Lung (tissue), 12 donors: ENCODE measurements around the gene VPS37B. TPM values are rescaled to one million over a fixed set of nuclear protein-coding genes. Genes with fewer than 3 reads are reported as not detected.

Source experiments
- ATAC-seq: fragments of 200-7000 bp; cut with Tn5 transposase; one replicate; pipeline ENCODE4 v1.9.1; 2020; ENCODE audit warnings: moderate number of reproducible peaks; ENCODE audit not compliant: insufficient read depth, low FRiP score
- DNase-seq, 3 donors: peaks; one replicate each; pipeline ENCODE4 v3.0.0-alpha.2; 2013 to 2017
- H3K27ac ChIP-seq, 2 donors: one replicate each; pipeline ENCODE4 v1.5.1; 2013; ENCODE audit warnings: mild to moderate bottlenecking in 2 of 2, moderate library complexity in 2 of 2, control low read depth in 1 of 2, inconsistent platforms in 1 of 2, low read depth in 1 of 2, low read length in 1 of 2
- H3K27me3 ChIP-seq, 3 donors: one replicate each; pipeline ENCODE4 v1.5.1; 2013; ENCODE audit warnings: low read length in 2 of 3; ENCODE audit not compliant: control insufficient read depth in 3 of 3, insufficient read depth in 3 of 3
- H3K36me3 ChIP-seq, 4 donors: one replicate each; pipeline ENCODE4 v1.5.1; 2013; ENCODE audit warnings: low read length in 4 of 4, mild to moderate bottlenecking in 1 of 4, moderate library complexity in 1 of 4; ENCODE audit not compliant: control insufficient read depth in 4 of 4, insufficient read depth in 4 of 4
- H3K4me1 ChIP-seq, 5 donors: one replicate each; pipeline ENCODE4 v1.5.1; 2013; ENCODE audit warnings: low read length in 5 of 5, mild to moderate bottlenecking in 2 of 5, moderate library complexity in 1 of 5; ENCODE audit not compliant: control insufficient read depth in 5 of 5, insufficient read depth in 5 of 5
- H3K4me3 ChIP-seq: one replicate; pipeline ENCODE4 v1.5.1; 2013; ENCODE audit warnings: mild to moderate bottlenecking, control low read depth, moderate library complexity
- H3K9ac ChIP-seq, 2 donors: one replicate each; pipeline ENCODE4 v1.5.1; 2013; ENCODE audit warnings: low read length in 2 of 2, control low read depth in 1 of 2; ENCODE audit not compliant: insufficient read depth in 1 of 2
- H3K9me3 ChIP-seq, 4 donors: one replicate each; pipeline ENCODE4 v1.5.1; 2013; ENCODE audit warnings: low read length in 3 of 4, mild to moderate bottlenecking in 1 of 4, moderate library complexity in 1 of 4; ENCODE audit not compliant: control insufficient read depth in 4 of 4, insufficient read depth in 3 of 4
- CTCF ChIP-seq: IDR thresholded peaks from 2 replicates; pipeline ENCODE4 v1.5.1; 2012; ENCODE audit warnings: mild to moderate bottlenecking; ENCODE audit errors: control extremely low read depth, extremely low read depth
- WGBS, 2 donors: extraction: QIAGEN DNeasy Blood & Tissue Kit; methylation state at CpG; one replicate each; pipeline ENCODE4 v1.1.7; 2013; 5-methylcytosine and 5-hydroxymethylcytosine counted together
- polyA plus RNA-seq, 2 donors: library from polyadenylated mRNA; stranded (reverse); fragments of 200-250 nt; gene quantifications; one replicate each; pipeline ENCODE4 v1.2.1, GENCODE V29; 2013
- total RNA-seq, 2 donors: library from RNA; depleted of rRNA in 1 of 2; stranded (reverse); fragments of >200 nt in 1 of 2; gene quantifications; one replicate each; pipeline ENCODE4 v1.2.1, GENCODE V29; 2014 to 2021
- donor health status: control.
- donor health status: control.
- donor health status: Bipolar disorder and iron deficiency.
- donor health status: healthy.
- donor health status: DM: yes; HTN: yes; CAD: no.

Gene VPS37B
- total and polyA plus RNA-seq, 4 donors = 31.0 to 44.1 (median 42.3) TPM

- H3K4me3 ChIP-seq = no peak overlapping the region
- no peak for TF ChIP-seq CTCF
- H3K9me3 ChIP-seq = no peaks in the 10 kb centered on the region
- H3K27me3 ChIP-seq = no peaks in the 10 kb centered on the region
- 58 to 65% methylated on average over 12 of the region's 12 CpGs for WGBS, 2 donors
- peak overlapping the region in 1 of 2 donors; percentile 86 for H3K9ac ChIP-seq
- peaks cover 0 to 26% (median 17%) of the 10 kb centered on the region in 4 donors for H3K36me3 ChIP-seq
- H3K4me1 ChIP-seq = peaks cover 24 to 42% (median 37%) of the 10 kb centered on the region in 5 donors
- H3K27ac ChIP-seq = peak overlapping the region; percentile 83 to 84
- DNase-seq (peak in 1 of 3 donors; percentile 17), ATAC-seq (no peak)
Observed at GRCh38 chr12:122872815-122873361, 23.0 kb downstream of the VPS37B start.

GRCh38 chr12:122871851-122872780, 23.8 kb downstream of the VPS37B start:
- peak; percentile 55 for ATAC-seq
- Histone ChIP-seq H3K9ac (peak overlapping the region in 1 of 2 donors; percentile 86), H3K4me1 (peaks cover 24 to 42% (median 37%) of the 10 kb centered on the region in 5 donors), H3K27me3 (no peaks in the 10 kb centered on the region), H3K4me3 (no peak overlapping the region), H3K36me3 (peaks cover 0 to 31% (median 20%) of the 10 kb centered on the region in 4 donors), H3K27ac (peak overlapping the region; percentile 83 to 96), H3K9me3 (no peaks in the 10 kb centered on the region)
- WGBS, 2 donors = 13 to 18% methylated on average over 23 of the region's 23 CpGs
- DNase-seq = peak; percentile 76 to 87 (median 83)
- no peak for TF ChIP-seq CTCF

- Histone ChIP-seq H3K9ac (peak overlapping the region in 1 of 2 donors; percentile 86), H3K4me1 (peaks cover 24 to 37% (median 37%) of the 10 kb centered on the region in 5 donors), H3K27ac (peak overlapping the region; percentile 83 to 96), H3K36me3 (peaks cover 0 to 37% (median 21%) of the 10 kb centered on the region in 4 donors), H3K9me3 (no peaks in the 10 kb centered on the region), H3K27me3 (no peaks in the 10 kb centered on the region), H3K4me3 (no peak overlapping the region)
- ATAC-seq (no peak), DNase-seq (peak; percentile 71 to 95 (median 90))
- WGBS, 2 donors = 19 to 22% methylated on average over 15 of the region's 15 CpGs
- no peak for TF ChIP-seq CTCF
Observed at GRCh38 chr12:122870867-122871664, 24.9 kb downstream of the VPS37B start.
